Nephron progenitor cell (in vitro differentiated cells): Measurements from ENCODE around the gene PRKAR2A.
"Not testable (repeated sequence)": the region's sequence is repeated elsewhere in the genome, so short reads cannot be mapped to it uniquely, and the experiment has no call there.

Experiments
- DNase-seq: peaks from one replicate; pipeline ENCODE4 v3.0.0; 2021
- H3K27ac Mint-ChIP-seq: 2 replicates; pipeline ENCODE4 v1.8.0; 2021; ENCODE audit warnings: mild to moderate bottlenecking, moderate library complexity, mixed read lengths
- H3K27me3 Mint-ChIP-seq: 2 replicates; pipeline ENCODE4 v1.8.0; 2021; ENCODE audit warnings: mild to moderate bottlenecking, low read depth, mixed read lengths; ENCODE audit not compliant: poor library complexity
- H3K36me3 Mint-ChIP-seq: 2 replicates; pipeline ENCODE4 v1.8.0; 2021; ENCODE audit warnings: low read depth, mixed read lengths
- H3K4me1 Mint-ChIP-seq: 2 replicates; pipeline ENCODE4 v1.8.0; 2021; ENCODE audit warnings: mixed read lengths
- H3K4me3 Mint-ChIP-seq: 2 replicates; pipeline ENCODE4 v1.8.0; 2021; ENCODE audit warnings: mild to moderate bottlenecking, moderate library complexity, mixed read lengths
- H3K9me3 Mint-ChIP-seq: 2 replicates; pipeline ENCODE4 v1.8.0; 2021; ENCODE audit warnings: mild to moderate bottlenecking, moderate library complexity, mixed read lengths
- CTCF ChIP-seq: fragments of 200-600 bp; sonication (generic); IDR thresholded peaks from 2 replicates; pipeline ENCODE4 v1.5.0; 2021; ENCODE audit warnings: antibody characterized with exemption

PRKAR2A gene

GRCh38 chr3:48832684-48833083 is 15.0 kb downstream of the PRKAR2A start:
- no peaks in the 10 kb centered on the region for H3K4me1 Mint-ChIP-seq
- H3K27ac Mint-ChIP-seq, result no peak overlapping the region
- H3K4me3 Mint-ChIP-seq, result no peak overlapping the region
- DNase-seq, result no peak
- no peaks in the 10 kb centered on the region for H3K27me3 Mint-ChIP-seq
- H3K9me3 Mint-ChIP-seq, result no peaks in the 10 kb centered on the region
- H3K36me3 Mint-ChIP-seq, result peaks cover 3% of the 10 kb centered on the region
- no peak for TF ChIP-seq CTCF

GRCh38 chr3:48830715-48831114 is 17.0 kb downstream of the PRKAR2A start:
- Mint-ChIP-seq H3K27ac (no peak overlapping the region), H3K36me3 (no peaks in the 10 kb centered on the region), H3K27me3 (no peaks in the 10 kb centered on the region), H3K9me3 (no peaks in the 10 kb centered on the region), H3K4me1 (no peaks in the 10 kb centered on the region), H3K4me3 (no peak overlapping the region)
- TF ChIP-seq CTCF, result no peak
- no peak for DNase-seq

GRCh38 chr3:48829525-48829924 is 18.1 kb downstream of the PRKAR2A start:
- not testable (repeated sequence) for H3K27me3 Mint-ChIP-seq, DNase-seq, H3K9me3 Mint-ChIP-seq

GRCh38 chr3:48827874-48828273 is 19.8 kb downstream of the PRKAR2A start:
- H3K4me3 Mint-ChIP-seq, H3K27me3 Mint-ChIP-seq, H3K4me1 Mint-ChIP-seq, DNase-seq, H3K36me3 Mint-ChIP-seq, H3K9me3 Mint-ChIP-seq, H3K27ac Mint-ChIP-seq: not testable (repeated sequence)

More at GRCh38 chr3:48829525-48829924, 18.1 kb downstream of the PRKAR2A start:
- not testable (repeated sequence) for H3K4me3 Mint-ChIP-seq, H3K4me1 Mint-ChIP-seq, H3K36me3 Mint-ChIP-seq, H3K27ac Mint-ChIP-seq

GRCh38 chr3:48826451-48826850 is 21.2 kb downstream of the PRKAR2A start:
- H3K36me3 Mint-ChIP-seq, result no peaks in the 10 kb centered on the region

GRCh38 chr3:48820612-48821324 is 26.9 kb downstream of the PRKAR2A start:
- peaks cover 4% of the 10 kb centered on the region for H3K9me3 Mint-ChIP-seq
- H3K4me1 Mint-ChIP-seq, result peaks cover 26% of the 10 kb centered on the region
- H3K27me3 Mint-ChIP-seq, result no peaks in the 10 kb centered on the region
- no peak for DNase-seq
- no peak overlapping the region for H3K27ac Mint-ChIP-seq
- no peak for TF ChIP-seq CTCF
- H3K36me3 Mint-ChIP-seq, result peaks cover 4% of the 10 kb centered on the region
- H3K4me3 Mint-ChIP-seq, result no peak overlapping the region

More at GRCh38 chr3:48826451-48826850, 21.2 kb downstream of the PRKAR2A start:
- H3K4me1 Mint-ChIP-seq, result no peaks in the 10 kb centered on the region
- no peaks in the 10 kb centered on the region for H3K27me3 Mint-ChIP-seq
- no peak overlapping the region for H3K4me3 Mint-ChIP-seq
- no peaks in the 10 kb centered on the region for H3K9me3 Mint-ChIP-seq
- TF ChIP-seq CTCF, result no peak
- DNase-seq, result no peak
- H3K27ac Mint-ChIP-seq, result no peak overlapping the region
